ENCODE results near the gene RAB7A.
"Not testable (repeated sequence)": the region's sequence is repeated elsewhere in the genome, so short reads cannot be mapped to it uniquely, and the experiment has no call there.

Gene RAB7A

DNA sequence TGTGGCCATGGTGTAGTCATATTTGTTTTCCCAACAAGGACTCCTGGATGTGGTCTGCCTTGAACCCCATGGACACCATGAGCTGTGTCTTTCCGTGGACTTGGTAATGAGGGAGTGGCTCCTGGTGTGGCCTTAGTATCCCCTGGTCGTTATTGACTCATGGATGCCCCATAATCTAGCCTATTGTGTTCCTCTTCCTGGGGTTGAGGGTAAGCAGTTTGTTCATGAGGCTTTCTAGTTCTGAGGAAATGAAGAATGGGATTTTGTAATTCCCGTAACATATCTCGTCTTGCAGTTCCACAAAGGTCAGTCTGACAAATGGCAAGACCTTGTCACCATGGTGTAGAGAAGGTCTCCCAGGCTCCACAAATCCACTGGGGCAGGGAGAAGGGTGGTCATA lies 22.6 kb downstream of the RAB7A start:
- Mint-ChIP-seq H3K27ac (no peak overlapping the region), H3K4me3 (no peak overlapping the region), H3K36me3 (ENCODE audit: low read depth) (peaks cover 84% of the 10 kb centered on the region), H3K9me3 (peaks cover 34% of the 10 kb centered on the region), H3K4me1 (no peaks in the 10 kb centered on the region), H3K27me3 (ENCODE audit: low read depth) (no peaks in the 10 kb centered on the region)
- TF ChIP-seq, protein P1, sequence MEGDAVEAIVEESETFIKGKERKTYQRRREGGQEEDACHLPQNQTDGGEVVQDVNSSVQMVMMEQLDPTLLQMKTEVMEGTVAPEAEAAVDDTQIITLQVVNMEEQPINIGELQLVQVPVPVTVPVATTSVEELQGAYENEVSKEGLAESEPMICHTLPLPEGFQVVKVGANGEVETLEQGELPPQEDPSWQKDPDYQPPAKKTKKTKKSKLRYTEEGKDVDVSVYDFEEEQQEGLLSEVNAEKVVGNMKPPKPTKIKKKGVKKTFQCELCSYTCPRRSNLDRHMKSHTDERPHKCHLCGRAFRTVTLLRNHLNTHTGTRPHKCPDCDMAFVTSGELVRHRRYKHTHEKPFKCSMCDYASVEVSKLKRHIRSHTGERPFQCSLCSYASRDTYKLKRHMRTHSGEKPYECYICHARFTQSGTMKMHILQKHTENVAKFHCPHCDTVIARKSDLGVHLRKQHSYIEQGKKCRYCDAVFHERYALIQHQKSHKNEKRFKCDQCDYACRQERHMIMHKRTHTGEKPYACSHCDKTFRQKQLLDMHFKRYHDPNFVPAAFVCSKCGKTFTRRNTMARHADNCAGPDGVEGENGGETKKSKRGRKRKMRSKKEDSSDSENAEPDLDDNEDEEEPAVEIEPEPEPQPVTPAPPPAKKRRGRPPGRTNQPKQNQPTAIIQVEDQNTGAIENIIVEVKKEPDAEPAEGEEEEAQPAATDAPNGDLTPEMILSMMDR (IDR thresholded peaks at IDR 0.05; ENCODE audit: unreplicated experiment in 3 of 3): no peak

DNA sequence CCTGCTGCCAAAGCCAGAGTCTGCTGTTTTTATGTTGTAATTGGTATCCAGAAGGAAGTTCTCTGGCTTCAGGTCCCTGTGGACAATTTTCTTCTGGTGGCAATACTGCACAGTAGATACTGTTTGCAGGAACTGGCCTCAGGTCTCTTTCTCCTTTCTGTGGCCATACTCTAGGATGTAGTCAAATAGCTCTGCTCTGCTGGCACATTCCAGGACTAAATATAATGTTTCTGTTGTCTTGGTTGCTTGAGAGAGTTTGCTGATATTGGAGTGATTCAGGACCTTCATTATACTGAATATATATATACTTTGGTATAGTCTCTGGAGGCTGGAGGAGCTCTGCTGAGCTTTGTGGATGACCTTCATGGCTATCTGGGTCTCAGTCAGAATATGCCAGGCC lies 23.1 kb downstream of the RAB7A start:
- Mint-ChIP-seq H3K4me3 (no peak overlapping the region), H3K27ac (no peak overlapping the region), H3K36me3 (ENCODE audit: low read depth) (peaks cover 81% of the 10 kb centered on the region), H3K27me3 (ENCODE audit: low read depth) (no peaks in the 10 kb centered on the region), H3K4me1 (no peaks in the 10 kb centered on the region), H3K9me3 (peaks cover 35% of the 10 kb centered on the region)
- TF ChIP-seq, protein P1 (IDR thresholded peaks at IDR 0.05; ENCODE audit: unreplicated experiment in 3 of 3): no peak

DNA sequence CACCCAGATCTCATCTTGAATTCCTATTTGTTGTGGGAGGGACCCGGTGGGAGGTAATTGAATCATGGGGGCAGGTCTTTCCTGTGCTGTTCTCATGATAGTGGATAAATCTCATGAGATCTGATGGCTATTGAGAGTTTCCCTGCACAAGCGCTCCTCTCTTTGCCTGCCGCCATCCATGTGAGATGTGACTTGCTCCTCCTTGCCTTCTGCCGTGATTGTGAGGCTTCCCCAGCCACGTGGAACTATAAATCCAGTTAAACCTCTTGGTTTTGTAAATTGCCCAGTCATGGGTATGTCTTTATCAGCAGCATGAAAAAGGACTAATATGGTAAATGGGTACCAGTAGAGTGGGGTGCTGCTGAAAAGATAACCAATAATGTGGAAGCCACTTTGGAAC lies 23.6 kb downstream of the RAB7A start:
- not testable (repeated sequence) for H3K4me1 Mint-ChIP-seq; H3K27me3 Mint-ChIP-seq (ENCODE audit: low read depth); H3K4me3 Mint-ChIP-seq; H3K27ac Mint-ChIP-seq
- H3K9me3 Mint-ChIP-seq: peaks cover 41% of the 10 kb centered on the region
- H3K36me3 Mint-ChIP-seq (ENCODE audit: low read depth): peaks cover 81% of the 10 kb centered on the region

DNA sequence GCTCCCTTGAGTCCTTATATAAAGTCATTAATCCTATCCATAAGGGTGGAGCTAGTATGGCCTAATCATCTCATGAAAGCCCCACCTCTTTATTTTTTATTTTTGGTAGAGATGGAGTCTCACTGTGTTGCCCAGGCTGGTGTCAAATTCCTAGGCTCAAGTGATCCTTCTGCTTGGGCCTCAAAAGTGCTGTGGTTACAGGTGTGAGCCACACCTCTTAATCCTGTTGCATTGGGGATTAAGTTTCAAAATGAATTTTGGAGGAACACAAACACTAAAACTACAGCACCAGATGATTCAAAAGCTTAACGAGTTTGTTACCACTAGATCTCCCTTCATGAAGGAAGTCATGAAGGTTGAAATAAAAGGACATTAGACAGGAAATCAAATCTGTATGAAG lies 27.7 kb downstream of the RAB7A start:
- Mint-ChIP-seq H3K36me3 (ENCODE audit: low read depth) (peaks cover 79% of the 10 kb centered on the region), H3K4me3 (no peak overlapping the region), H3K9me3 (peaks cover 52% of the 10 kb centered on the region), H3K27me3 (ENCODE audit: low read depth) (no peaks in the 10 kb centered on the region), H3K27ac (no peak overlapping the region), H3K4me1 (peaks cover 2% of the 10 kb centered on the region)
- TF ChIP-seq, protein P1 (IDR thresholded peaks at IDR 0.05; ENCODE audit: unreplicated experiment in 3 of 3): no peak

DNA sequence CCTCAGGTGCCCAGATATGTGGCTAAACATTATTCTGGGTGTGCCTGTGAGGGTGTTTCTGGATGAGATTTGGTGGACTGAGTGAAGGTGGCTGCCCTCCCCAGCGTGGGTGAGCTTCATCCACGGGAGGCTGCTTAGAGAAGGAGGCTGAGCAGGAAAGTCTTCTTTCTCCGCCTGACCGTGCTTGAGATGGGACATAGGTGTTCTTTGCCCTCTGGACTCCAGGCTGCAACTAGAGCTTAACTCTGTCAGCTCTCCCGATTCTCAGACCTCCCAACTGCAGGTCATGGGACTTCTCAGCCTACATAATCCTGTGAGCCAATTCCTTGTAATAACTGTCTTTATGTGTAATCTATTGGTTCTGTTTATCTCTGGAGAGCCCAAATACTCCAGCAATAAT lies 34.1 kb downstream of the RAB7A start:
- peaks cover 29% of the 10 kb centered on the region for H3K4me1 Mint-ChIP-seq
- H3K27me3 Mint-ChIP-seq (ENCODE audit: low read depth): no peaks in the 10 kb centered on the region
- TF ChIP-seq, protein P1 (IDR thresholded peaks at IDR 0.05; ENCODE audit: unreplicated experiment in 3 of 3): no peak
- H3K4me3 Mint-ChIP-seq: no peak overlapping the region
- H3K36me3 Mint-ChIP-seq (ENCODE audit: low read depth): peaks cover 53% of the 10 kb centered on the region
- H3K9me3 Mint-ChIP-seq: peaks cover 12% of the 10 kb centered on the region
- H3K27ac Mint-ChIP-seq: peak overlapping the region in 1 of 3 experiments; percentile 51

DNA sequence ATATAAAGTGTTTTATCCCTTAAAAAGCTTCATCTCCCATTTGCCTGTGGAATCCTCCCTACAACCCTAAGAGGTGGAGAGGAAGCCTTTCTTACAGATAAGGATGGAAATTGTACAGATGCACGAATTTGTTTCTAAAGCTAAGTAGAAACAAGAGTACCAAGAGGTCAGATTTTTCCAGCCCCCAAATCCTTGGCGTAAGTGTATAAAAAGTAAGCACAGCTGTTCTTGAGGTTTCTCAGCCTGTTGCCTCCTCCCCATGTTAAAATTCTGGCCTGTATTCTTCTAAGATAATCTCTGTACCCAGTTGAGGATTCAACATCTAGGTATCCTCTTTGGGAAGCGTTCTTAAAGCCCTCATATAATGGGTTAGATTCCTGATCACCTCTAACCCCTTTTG lies 34.9 kb downstream of the RAB7A start:
- peak overlapping the region in 1 of 3 experiments; percentile 51 for H3K27ac Mint-ChIP-seq
- peaks cover 52% of the 10 kb centered on the region for H3K36me3 Mint-ChIP-seq (ENCODE audit: low read depth)
- no peaks in the 10 kb centered on the region for H3K27me3 Mint-ChIP-seq (ENCODE audit: low read depth)
- TF ChIP-seq, protein P1 (IDR thresholded peaks at IDR 0.05; ENCODE audit: unreplicated experiment in 3 of 3): no peak
- H3K9me3 Mint-ChIP-seq: peaks cover 7% of the 10 kb centered on the region
- peaks cover 29% of the 10 kb centered on the region for H3K4me1 Mint-ChIP-seq
- no peak overlapping the region for H3K4me3 Mint-ChIP-seq

Data from nephron (organoid).